ENCODE results near the gene CALML6.

GRCh38 chr1:1939296-1940122 lies 24.4 kb downstream of the CALML6 start:
- TF ChIP-seq CTCF (tag by site-specific recombination; IDR thresholded peaks at IDR 0.05) (no peak), ZNF610 (tag by site-specific recombination; IDR thresholded peaks at IDR 0.05; ENCODE audit: borderline replicate concordance) (no peak), ZNF639 (tag by site-specific recombination; IDR thresholded peaks at IDR 0.05) (no peak), ZNF791 (tag by site-specific recombination; IDR thresholded peaks at IDR 0.05) (no peak), ZNF629 (tag by site-specific recombination; IDR thresholded peaks at IDR 0.05) (no peak), PBX3 (CRISPR knock-in tag; IDR thresholded peaks at IDR 0.05) (no peak), YY2 (tag by site-specific recombination; IDR thresholded peaks at IDR 0.05) (no peak), YY1 (tag by site-specific recombination; IDR thresholded peaks at IDR 0.05) (no peak), ZNF274 (IDR thresholded peaks at IDR 0.05; ENCODE audit: low read length) (no peak), ZNF274 (tag by site-specific recombination; IDR thresholded peaks at IDR 0.05; ENCODE audit: borderline replicate concordance) (no peak), ZNF404 (tag by site-specific recombination; IDR thresholded peaks at IDR 0.05) (no peak), KLF9 (tag by site-specific recombination; IDR thresholded peaks at IDR 0.05; ENCODE audit: low read depth) (no peak), ZFP41 (tag by site-specific recombination; IDR thresholded peaks at IDR 0.05; ENCODE audit: borderline replicate concordance) (no peak), AEBP2 (tag by site-specific recombination; IDR thresholded peaks at IDR 0.05; ENCODE audit: borderline replicate concordance) (no peak)
